Duodenal mucosa (tissue), 2 donors: Measurements from ENCODE around the gene EEF1A2.

ENCODE experiments used
- H3K27ac ChIP-seq: one replicate; pipeline ENCODE4 v1.7.0; 2013; ENCODE audit warnings: low read depth, low read length
- H3K27me3 ChIP-seq, 2 donors: one replicate each; pipeline ENCODE4 v1.7.0; 2013; ENCODE audit warnings: low read length in 2 of 2, control low read depth in 1 of 2; ENCODE audit not compliant: insufficient read depth in 2 of 2, control insufficient read depth in 1 of 2
- H3K36me3 ChIP-seq, 2 donors: one replicate each; pipeline ENCODE4 v1.7.0; 2013; ENCODE audit warnings: low read length in 2 of 2, control low read depth in 1 of 2; ENCODE audit not compliant: insufficient read depth in 2 of 2, control insufficient read depth in 1 of 2
- H3K4me1 ChIP-seq, 2 donors: one replicate each; pipeline ENCODE4 v1.7.0; 2013; ENCODE audit warnings: low read length in 2 of 2, control low read depth in 1 of 2; ENCODE audit not compliant: insufficient read depth in 2 of 2, control insufficient read depth in 1 of 2
- H3K4me3 ChIP-seq, 2 donors: one replicate each; pipeline ENCODE4 v1.7.0; 2013; ENCODE audit warnings: low read length in 2 of 2, low read depth in 1 of 2
- H3K9ac ChIP-seq, 2 donors: one replicate each; pipeline ENCODE4 v1.7.0; 2013; ENCODE audit warnings: low read length in 2 of 2, low read depth in 1 of 2
- H3K9me3 ChIP-seq, 2 donors: one replicate each; pipeline ENCODE4 v1.7.0; 2013; ENCODE audit warnings: low read length in 2 of 2, control low read depth in 1 of 2; ENCODE audit not compliant: control insufficient read depth in 1 of 2

EEF1A2 gene

GRCh38 chr20:63461104-63461763 lies 37.6 kb downstream of the EEF1A2 start:
- H3K9me3 ChIP-seq = no peaks in the 10 kb centered on the region
- peaks cover 6 to 15% of the 10 kb centered on the region in 2 donors for H3K27me3 ChIP-seq
- no peaks in the 10 kb centered on the region for H3K36me3 ChIP-seq
- H3K4me3 ChIP-seq = no peak overlapping the region
- no peak overlapping the region for H3K9ac ChIP-seq
- no peaks in the 10 kb centered on the region for H3K4me1 ChIP-seq
- no peak overlapping the region for H3K27ac ChIP-seq

GRCh38 chr20:63459070-63459380 lies 39.9 kb downstream of the EEF1A2 start:
- no peak overlapping the region for H3K4me3 ChIP-seq
- no peak overlapping the region for H3K27ac ChIP-seq
- H3K36me3 ChIP-seq = no peaks in the 10 kb centered on the region
- H3K9ac ChIP-seq = no peak overlapping the region
- no peaks in the 10 kb centered on the region for H3K9me3 ChIP-seq
- no peaks in the 10 kb centered on the region for H3K4me1 ChIP-seq
- peaks cover 6 to 24% of the 10 kb centered on the region in 2 donors for H3K27me3 ChIP-seq

GRCh38 chr20:63458170-63459069 lies 40.5 kb downstream of the EEF1A2 start:
- Histone ChIP-seq H3K27me3 (peaks cover 6 to 24% of the 10 kb centered on the region in 2 donors), H3K9ac (no peak overlapping the region), H3K36me3 (no peaks in the 10 kb centered on the region), H3K9me3 (no peaks in the 10 kb centered on the region), H3K27ac (no peak overlapping the region), H3K4me1 (no peaks in the 10 kb centered on the region), H3K4me3 (no peak overlapping the region)

- H3K27ac ChIP-seq = no peak overlapping the region
- no peaks in the 10 kb centered on the region for H3K36me3 ChIP-seq
- H3K4me3 ChIP-seq = no peak overlapping the region
- no peaks in the 10 kb centered on the region for H3K4me1 ChIP-seq
- no peak overlapping the region for H3K9ac ChIP-seq
- peaks cover 6 to 22% of the 10 kb centered on the region in 2 donors for H3K27me3 ChIP-seq
- no peaks in the 10 kb centered on the region for H3K9me3 ChIP-seq
These were observed 41.1 kb downstream of the EEF1A2 start for GRCh38 chr20:63457737-63458136.

GRCh38 chr20:63456429-63457284 lies 42.2 kb downstream of the EEF1A2 start:
- Histone ChIP-seq H3K4me1 (no peaks in the 10 kb centered on the region), H3K27me3 (peaks cover 6 to 18% of the 10 kb centered on the region in 2 donors), H3K36me3 (no peaks in the 10 kb centered on the region), H3K4me3 (no peak overlapping the region), H3K27ac (no peak overlapping the region), H3K9ac (no peak overlapping the region), H3K9me3 (no peaks in the 10 kb centered on the region)

- no peaks in the 10 kb centered on the region for H3K4me1 ChIP-seq
- H3K36me3 ChIP-seq = no peaks in the 10 kb centered on the region
- H3K27ac ChIP-seq = no peak overlapping the region
- H3K4me3 ChIP-seq = no peak overlapping the region
- H3K9ac ChIP-seq = no peak overlapping the region
- H3K27me3 ChIP-seq = peaks cover 4 to 13% of the 10 kb centered on the region in 2 donors
- no peaks in the 10 kb centered on the region for H3K9me3 ChIP-seq
These were observed 43.4 kb downstream of the EEF1A2 start for GRCh38 chr20:63455568-63455859.

GRCh38 chr20:63454731-63455567 lies 43.9 kb downstream of the EEF1A2 start:
- peaks cover 0 to 13% of the 10 kb centered on the region in 2 donors for H3K27me3 ChIP-seq
- H3K9ac ChIP-seq = no peak overlapping the region

GRCh38 chr20:63452821-63453523 lies 45.9 kb downstream of the EEF1A2 start:
- no peak overlapping the region for H3K4me3 ChIP-seq
- no peak overlapping the region for H3K27ac ChIP-seq
- H3K27me3 ChIP-seq = peaks cover 4 to 24% of the 10 kb centered on the region in 2 donors
- no peaks in the 10 kb centered on the region for H3K9me3 ChIP-seq
- no peaks in the 10 kb centered on the region for H3K4me1 ChIP-seq
- no peaks in the 10 kb centered on the region for H3K36me3 ChIP-seq
- H3K9ac ChIP-seq = no peak overlapping the region

More at GRCh38 chr20:63454731-63455567, 43.9 kb downstream of the EEF1A2 start:
- no peaks in the 10 kb centered on the region for H3K36me3 ChIP-seq
- no peaks in the 10 kb centered on the region for H3K4me1 ChIP-seq
- H3K4me3 ChIP-seq = no peak overlapping the region
- no peak overlapping the region for H3K27ac ChIP-seq
- no peaks in the 10 kb centered on the region for H3K9me3 ChIP-seq

- no peaks in the 10 kb centered on the region for H3K9me3 ChIP-seq
- no peaks in the 10 kb centered on the region for H3K4me1 ChIP-seq
- no peak overlapping the region for H3K4me3 ChIP-seq
- no peak overlapping the region for H3K27ac ChIP-seq
- H3K9ac ChIP-seq = no peak overlapping the region
- H3K27me3 ChIP-seq = peaks cover 4 to 23% of the 10 kb centered on the region in 2 donors
- H3K36me3 ChIP-seq = no peaks in the 10 kb centered on the region
These were observed 46.5 kb downstream of the EEF1A2 start for GRCh38 chr20:63452341-63452740.
